IPS-18c (cell line): ENCODE data around the gene MAGEB6.
"Not testable (repeated sequence)": the region's sequence is repeated elsewhere in the genome, so short reads cannot be mapped to it uniquely, and the experiment has no call there.

Experiments
- H3K4me3 ChIP-seq: 2 replicates; pipeline ENCODE4 v1.7.0; 2013; ENCODE audit warnings: low read depth, mild to moderate bottlenecking, low read length, moderate library complexity; ENCODE audit not compliant: insufficient read depth
- H3K9me3 ChIP-seq: one replicate; pipeline ENCODE4 v1.6.1; 2013; ENCODE audit warnings: mild to moderate bottlenecking, low read length, moderate library complexity; ENCODE audit not compliant: control insufficient read depth, insufficient read depth

MAGEB6 gene, protein sequence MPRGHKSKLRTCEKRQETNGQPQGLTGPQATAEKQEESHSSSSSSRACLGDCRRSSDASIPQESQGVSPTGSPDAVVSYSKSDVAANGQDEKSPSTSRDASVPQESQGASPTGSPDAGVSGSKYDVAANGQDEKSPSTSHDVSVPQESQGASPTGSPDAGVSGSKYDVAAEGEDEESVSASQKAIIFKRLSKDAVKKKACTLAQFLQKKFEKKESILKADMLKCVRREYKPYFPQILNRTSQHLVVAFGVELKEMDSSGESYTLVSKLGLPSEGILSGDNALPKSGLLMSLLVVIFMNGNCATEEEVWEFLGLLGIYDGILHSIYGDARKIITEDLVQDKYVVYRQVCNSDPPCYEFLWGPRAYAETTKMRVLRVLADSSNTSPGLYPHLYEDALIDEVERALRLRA

DNA sequence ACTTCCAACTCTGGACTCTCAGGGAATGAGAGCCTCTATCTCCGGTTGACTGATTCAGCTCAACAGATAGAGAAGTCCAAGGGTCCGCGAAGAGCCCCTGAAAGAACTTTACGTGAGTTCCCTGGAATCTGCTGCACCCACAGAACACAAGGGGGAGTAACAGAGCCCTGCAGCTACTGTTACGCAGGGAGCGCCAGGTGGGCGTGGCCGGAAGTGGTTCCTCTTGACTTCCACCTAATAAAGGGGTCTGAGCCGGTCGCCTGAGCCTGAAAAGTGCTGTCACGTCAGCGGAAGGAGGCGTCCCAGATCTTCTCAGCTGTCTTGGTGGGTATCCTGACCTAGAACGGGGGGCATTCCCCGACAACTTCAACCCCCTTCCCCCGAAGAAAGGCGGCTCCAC is at the start of gene MAGEB6:
TSS of gene MAGEB6 (plus strand) at position 237 of the 400 bp plus-strand sequence. CDS start 1,407 bp downstream, outside the sequence.
- H3K9me3 ChIP-seq: no peaks in the 10 kb centered on the region

DNA sequence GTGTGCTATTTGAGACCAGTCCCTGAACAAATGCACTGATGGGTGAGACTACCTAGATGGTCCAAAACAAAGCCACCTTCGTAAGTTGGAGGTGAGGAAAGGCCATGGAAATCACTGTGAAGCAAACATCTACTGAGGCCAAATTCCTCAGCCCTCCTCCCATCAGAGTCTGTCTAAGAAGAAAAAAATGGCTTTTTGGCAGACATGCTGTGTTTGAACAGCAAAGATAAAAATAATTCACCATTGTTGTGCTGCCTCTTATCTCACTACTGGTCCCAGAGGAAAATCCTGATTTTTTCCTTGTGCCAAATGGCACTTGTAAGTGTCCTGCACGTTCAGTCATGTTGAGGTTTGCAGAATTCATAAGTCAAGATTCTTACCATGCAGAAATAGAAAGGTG is 46.2 kb upstream of the MAGEB6 start:
- Histone ChIP-seq H3K9me3 (peaks cover 7% of the 10 kb centered on the region), H3K4me3 (no peak overlapping the region)

More for the DNA sequence above, at the start of gene MAGEB6:
- H3K4me3 ChIP-seq: no peak within 1 kb of the TSS

DNA sequence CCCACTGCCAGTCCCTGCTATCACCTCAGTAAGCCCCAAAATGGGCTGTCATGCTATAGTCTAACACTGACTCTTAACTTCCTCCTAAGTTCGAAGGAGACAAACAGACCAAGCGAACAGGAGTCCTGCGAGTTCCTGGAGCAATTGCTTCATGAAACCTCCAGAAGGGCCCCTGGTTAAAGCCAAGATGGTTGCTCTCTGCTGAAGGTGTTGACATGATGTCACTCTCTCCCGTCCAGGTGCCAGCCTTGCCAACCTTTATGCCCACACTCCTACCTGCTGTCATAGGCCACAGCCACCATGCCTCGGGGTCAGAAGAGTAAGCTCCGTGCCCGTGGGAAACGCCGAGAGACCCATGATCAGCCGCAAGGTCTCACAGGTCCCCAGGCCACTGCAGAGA is 31.9 kb upstream of the MAGEB6 start, which contains the start of gene MAGEB6B:
TSS of gene MAGEB6B (plus strand) at position 301 of the 400 bp plus-strand sequence. CDS start at position 301, 0 bp downstream.
- Histone ChIP-seq H3K4me3 (no peak within 1 kb of the TSS), H3K9me3 (no peaks in the 10 kb centered on the region)

DNA sequence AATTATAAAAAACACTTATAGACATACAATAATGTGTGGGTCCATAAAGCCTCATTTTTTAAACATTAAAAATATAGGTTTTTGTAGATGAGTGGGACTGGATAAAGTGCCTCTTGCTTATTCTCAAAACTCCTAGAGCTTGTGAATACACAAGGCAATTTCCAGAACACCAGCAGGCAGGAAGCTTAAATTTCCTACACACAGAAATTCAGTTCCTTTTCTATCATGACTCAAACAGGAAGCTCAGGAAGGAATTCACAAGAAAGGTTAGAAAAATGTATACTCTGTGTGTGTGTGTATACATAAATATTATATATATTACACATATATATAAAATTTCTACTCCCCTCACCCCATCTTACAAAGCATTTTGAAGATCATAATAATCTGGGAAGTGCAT is 11.3 kb downstream of the MAGEB6 start:
- no peak overlapping the region for H3K4me3 ChIP-seq

DNA sequence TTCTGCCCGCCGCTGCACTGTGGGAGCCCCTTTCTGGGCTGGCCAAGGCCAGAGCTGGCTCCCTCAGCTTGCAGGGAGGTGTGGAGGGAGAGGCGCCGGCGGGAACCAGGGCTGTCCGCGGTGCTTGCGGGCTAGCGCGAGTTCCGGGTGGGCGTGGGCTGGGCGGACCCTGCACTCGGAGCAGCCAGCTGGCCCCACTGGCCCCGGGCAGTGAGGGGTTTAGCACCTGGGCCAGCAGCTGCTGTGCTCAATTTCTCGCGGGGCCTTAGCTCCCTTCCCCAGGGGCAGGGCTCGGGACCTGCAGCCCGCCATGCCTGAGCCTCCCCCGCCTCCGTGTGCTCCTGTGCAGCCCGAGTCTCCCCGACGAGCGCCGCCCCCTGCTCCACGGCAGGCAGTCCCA is 12.5 kb downstream of the MAGEB6 start:
- not testable (repeated sequence) for H3K4me3 ChIP-seq

More for the DNA sequence above, 11.3 kb downstream of the MAGEB6 start:
- H3K9me3 ChIP-seq: no peaks in the 10 kb centered on the region

DNA sequence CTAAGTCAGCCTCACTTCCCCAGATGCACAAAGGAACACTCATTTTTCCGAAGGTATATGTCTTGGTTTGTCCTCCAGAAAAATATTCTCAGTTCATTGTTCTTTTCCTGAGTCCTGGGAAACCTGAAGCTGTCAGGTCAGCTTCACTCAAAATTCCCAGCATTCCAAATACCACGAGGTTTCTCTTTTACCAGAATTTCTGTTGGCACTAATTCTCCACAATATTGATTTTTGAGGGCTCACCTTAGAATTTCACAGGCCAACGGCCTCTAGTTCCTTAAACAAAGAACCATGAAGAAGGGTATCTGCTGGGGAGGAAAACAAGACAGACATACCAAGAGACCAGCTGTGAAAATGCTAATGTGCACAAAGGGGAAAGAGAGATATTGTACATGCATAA is 15.8 kb downstream of the MAGEB6 start:
- Histone ChIP-seq H3K9me3 (no peaks in the 10 kb centered on the region), H3K4me3 (no peak overlapping the region)

More for the DNA sequence above, 12.5 kb downstream of the MAGEB6 start:
- H3K9me3 ChIP-seq: not testable (repeated sequence)

DNA sequence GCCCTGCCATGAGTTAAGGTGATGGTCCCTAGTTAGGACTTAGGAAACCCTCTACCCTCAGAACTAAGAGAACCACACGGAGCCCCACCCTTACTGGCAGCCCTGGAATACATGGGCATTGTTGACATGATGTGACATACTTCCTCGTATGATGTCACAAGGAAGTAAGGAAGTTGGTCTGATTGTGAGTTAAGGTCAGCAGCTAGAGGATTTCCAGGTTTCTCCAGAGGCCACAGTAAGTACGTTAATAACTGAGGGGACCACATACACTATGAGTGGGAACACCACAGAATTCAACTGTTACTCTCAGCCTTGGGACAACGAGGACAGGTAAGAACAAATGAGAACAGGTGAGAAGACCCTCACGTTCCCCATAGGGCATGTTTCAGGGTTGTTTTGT is 23.6 kb downstream of the MAGEB6 start, which contains the start of gene MAGEB5:
TSS of gene MAGEB5 (plus strand) at position 301 of the 400 bp plus-strand sequence. CDS start 1,133 bp downstream, outside the sequence.
- H3K4me3 ChIP-seq: no peak within 1 kb of the TSS
- no peaks in the 10 kb centered on the region for H3K9me3 ChIP-seq

DNA sequence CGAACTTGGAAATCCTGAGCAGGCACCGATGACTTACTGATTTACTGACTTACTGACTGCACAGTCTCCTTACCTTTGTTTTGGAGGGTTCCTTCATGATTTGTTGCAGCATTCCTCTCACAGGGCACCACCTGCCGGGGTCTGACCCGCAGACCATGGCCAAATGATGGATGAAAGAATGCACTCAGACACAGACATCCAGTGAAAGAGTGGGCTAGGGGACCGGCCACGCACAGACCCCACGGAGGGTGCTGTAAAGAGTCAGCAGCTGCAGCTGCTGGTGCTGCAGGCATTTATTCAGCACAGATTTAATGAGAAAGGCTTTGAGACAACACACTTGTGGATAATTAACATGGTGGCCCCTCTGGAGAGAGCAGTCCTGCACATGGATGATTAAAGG is 27.1 kb downstream of the MAGEB6 start:
- Histone ChIP-seq H3K9me3 (peaks cover 3% of the 10 kb centered on the region), H3K4me3 (no peak overlapping the region)

DNA sequence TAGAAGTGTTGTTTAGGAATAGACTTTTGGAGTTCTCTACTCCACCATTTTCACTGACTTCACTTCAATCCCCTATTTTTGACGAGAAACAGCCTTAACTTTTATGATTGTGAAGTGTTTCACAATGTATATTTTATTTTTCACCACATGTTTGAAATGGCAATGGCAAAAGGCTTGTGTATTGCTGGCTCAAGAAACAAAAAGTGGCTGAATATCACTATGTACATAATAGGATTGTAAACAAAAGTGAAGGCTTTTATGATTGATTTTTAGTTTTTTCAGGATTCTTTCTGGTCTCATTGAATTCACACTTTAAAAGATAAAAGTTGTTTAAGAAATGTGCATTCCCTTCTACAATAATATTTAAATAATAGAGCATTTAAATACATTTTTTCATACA is 41.9 kb downstream of the MAGEB6 start:
- peaks cover 4% of the 10 kb centered on the region for H3K9me3 ChIP-seq
- no peak overlapping the region for H3K4me3 ChIP-seq
